GM23338 (cell line): ENCODE results near the gene ACTN2. TPM values are rescaled to one million over a fixed set of nuclear protein-coding genes. Genes with fewer than 3 reads are reported as not detected.

Experiments used
- ATAC-seq: fragments of 200-7000 bp; cut with Tn5 transposase; 3 replicates; pipeline ENCODE4 v1.9.1; 2020
- DNase-seq: peaks from one replicate; pipeline ENCODE4 v3.0.0-alpha.2; 2015; ENCODE audit warnings: low spot score
- H2AFZ ChIP-seq: fragments of 200-600 bp; sonication (generic); 2 replicates; pipeline ENCODE4 v1.8.0; 2016; ENCODE audit warnings: antibody characterized with exemption, mild to moderate bottlenecking, moderate library complexity
- H3F3A ChIP-seq: fragments of 200-600 bp; sonication (generic); replicated peaks from 2 replicates; pipeline ENCODE4 v1.8.0; 2017; ENCODE audit warnings: antibody characterized with exemption, mixed run types, low read depth
- H3K27ac ChIP-seq: fragments of 200-600 bp; sonication (generic); 2 replicates; pipeline ENCODE4 v1.6.1; 2016; ENCODE audit warnings: low read depth
- H3K27me3 ChIP-seq: fragments of 200-600 bp; sonication (generic); 2 replicates; pipeline ENCODE4 v1.8.0; 2016; ENCODE audit warnings: mild to moderate bottlenecking, mixed run types, moderate library complexity; ENCODE audit not compliant: insufficient read depth
- H3K36me3 ChIP-seq: fragments of 200-600 bp; sonication (generic); 2 replicates; pipeline ENCODE4 v1.8.0; 2016; ENCODE audit warnings: mild to moderate bottlenecking; ENCODE audit not compliant: insufficient read depth
- H3K4me1 ChIP-seq: fragments of 200-600 bp; sonication (generic); 2 replicates; pipeline ENCODE4 v1.8.0; 2016; ENCODE audit warnings: mild to moderate bottlenecking, moderate library complexity; ENCODE audit not compliant: insufficient read depth
- H3K4me2 ChIP-seq: fragments of 200-600 bp; sonication (generic); 2 replicates; pipeline ENCODE4 v1.7.1; 2017; ENCODE audit warnings: mixed run types
- H3K4me3 ChIP-seq: fragments of 200-600 bp; sonication (generic); 2 replicates; pipeline ENCODE4 v1.6.1; 2016; ENCODE audit warnings: mixed run types
- H3K79me2 ChIP-seq: fragments of 200-600 bp; sonication (generic); replicated peaks from 2 replicates; pipeline ENCODE4 v1.8.0; 2017; ENCODE audit warnings: mild to moderate bottlenecking; ENCODE audit not compliant: insufficient read depth
- H3K9me2 ChIP-seq: fragments of 200-600 bp; sonication (generic); 2 replicates; pipeline ENCODE4 v1.8.0; 2017; ENCODE audit not compliant: insufficient read depth
- H4K20me1 ChIP-seq: fragments of 200-600 bp; sonication (generic); replicated peaks from 2 replicates; pipeline ENCODE4 v1.8.0; 2017; ENCODE audit warnings: mild to moderate bottlenecking; ENCODE audit not compliant: insufficient read depth
- H3K27ac Mint-ChIP-seq: 2 replicates; pipeline ENCODE4 v1.8.0; 2020; ENCODE audit warnings: inconsistent platforms, mild to moderate bottlenecking, moderate library complexity, mixed read lengths
- H3K27me3 Mint-ChIP-seq: 3 replicates; pipeline ENCODE4 v1.8.0; 2022; ENCODE audit warnings: low read depth, mild to moderate bottlenecking, moderate library complexity, mixed read lengths, inconsistent platforms; ENCODE audit not compliant: insufficient read depth, poor library complexity
- H3K36me3 Mint-ChIP-seq: 3 replicates; pipeline ENCODE4 v1.8.0; 2021; ENCODE audit warnings: low read depth, mild to moderate bottlenecking, inconsistent platforms, moderate library complexity, mixed read lengths
- H3K4me1 Mint-ChIP-seq: 3 replicates; pipeline ENCODE4 v1.8.0; 2020; ENCODE audit warnings: mild to moderate bottlenecking, inconsistent platforms, mixed read lengths
- H3K4me3 Mint-ChIP-seq: 3 replicates; pipeline ENCODE4 v1.8.0; 2021; ENCODE audit warnings: moderate library complexity, mild to moderate bottlenecking, inconsistent platforms, mixed read lengths
- H3K9me3 Mint-ChIP-seq: 3 replicates; pipeline ENCODE4 v1.8.0; 2020; ENCODE audit warnings: moderate library complexity, mild to moderate bottlenecking, inconsistent platforms, mixed read lengths
- CTCF ChIP-seq, 2 experiments: fragments of 200-600 bp in 1 of 2; sonication (generic) in 1 of 2; conservative IDR thresholded peaks; 2 replicates each; pipeline versions ENCODE4 v1.5.1 to v1.6.1; 2016 to 2017; ENCODE audit warnings: antibody characterized with exemption in 2 of 2, low read depth in 2 of 2, mild to moderate bottlenecking in 2 of 2, moderate library complexity in 1 of 2
- EZH2 ChIP-seq: fragments of 200-600 bp; sonication (generic); IDR thresholded peaks from one replicate; pipeline ENCODE4 v1.8.0; 2017; ENCODE audit warnings: antibody characterized with exemption, mild to moderate bottlenecking, low read depth; ENCODE audit not compliant: unreplicated experiment
- JUNB ChIP-seq: IDR thresholded peaks from one replicate; pipeline ENCODE4 v1.6.1; 2016; ENCODE audit warnings: antibody characterized with exemption; ENCODE audit not compliant: unreplicated experiment
- NANOG ChIP-seq: IDR thresholded peaks from 2 replicates; pipeline ENCODE4 v1.6.1; 2016; ENCODE audit warnings: antibody characterized with exemption, borderline replicate concordance
- POLR2AphosphoS5 ChIP-seq: IDR thresholded peaks from 2 replicates; pipeline ENCODE4 v1.6.1; 2016; ENCODE audit warnings: antibody characterized with exemption, low read depth
- STAT1 ChIP-seq: IDR thresholded peaks from one replicate; pipeline ENCODE4 v1.6.1; 2016; ENCODE audit warnings: antibody characterized with exemption; ENCODE audit not compliant: unreplicated experiment
- ZNF462 ChIP-seq: fragments of 250-450 bp; sonication (Bioruptor Pico); IDR thresholded peaks from 2 replicates; pipeline ENCODE4 v1.5.0; 2020; ENCODE audit warnings: mild to moderate bottlenecking, moderate library complexity
- polyA plus RNA-seq: library from polyadenylated mRNA; unstranded; fragments of >200 nt; fragmentation: Nextera tagmentation; extraction: Ambion mirVana; gene quantifications from 2 replicates; pipeline ENCODE4 v1.2.1, GENCODE V29; 2016
- total RNA-seq: library from RNA; depleted of rRNA; stranded (reverse); fragments of >200 nt; shearing (Covaris generic); gene quantifications from 2 replicates; pipeline ENCODE4 v1.2.3, GENCODE V29; 2014

The ACTN2 gene
- total and polyA plus RNA-seq, 2 experiments from 2014 or later, result 1.9 to 2.8 TPM

GRCh38 chr1:236686815-236687160, 489 bp downstream of the ACTN2 start (continued):
- TF ChIP-seq ZNF462, result no peak
- no peak for TF ChIP-seq EZH2
- TF ChIP-seq STAT1, result no peak

GRCh38 chr1:236687273-236687672, 974 bp downstream of the ACTN2 start:
- peak overlapping the region; percentile 71 for H3K4me3 Mint-ChIP-seq
- H3K4me1 Mint-ChIP-seq, result peaks cover 13% of the 10 kb centered on the region
- H3K9me3 Mint-ChIP-seq, result peaks cover 12% of the 10 kb centered on the region
- H3K79me2 ChIP-seq, result no peaks in the 10 kb centered on the region
- no peaks in the 10 kb centered on the region for H3K9me2 ChIP-seq
- DNase-seq (peak; percentile 24), ATAC-seq (peak; percentile 24)
- H2AFZ ChIP-seq, result peak overlapping the region; percentile 96
- 0 out of 2 replicates have a peak, but pooled peaks cover 3% of the 10 kb centered on the region for H4K20me1 ChIP-seq
- H3K27ac Mint-ChIP-seq, result no peak overlapping the region
- H3K4me3 ChIP-seq, result peak overlapping the region; percentile 64
- H3K4me2 ChIP-seq, result peak overlapping the region; percentile 86
- no peak overlapping the region for H3K27ac ChIP-seq
- H3K36me3 ChIP-seq, result no peaks in the 10 kb centered on the region
- H3K4me1 ChIP-seq, result peaks cover 8% of the 10 kb centered on the region; the same call in 1 of the 2 replicates
- H3K36me3 Mint-ChIP-seq, result peaks cover 7% of the 10 kb centered on the region
- peaks cover 40% of the 10 kb centered on the region for H3K27me3 ChIP-seq
- peaks cover 27% of the 10 kb centered on the region for H3K27me3 Mint-ChIP-seq
- H3F3A ChIP-seq, result peaks cover 4% of the 10 kb centered on the region
- TF ChIP-seq ZNF462 (no peak), CTCF (conservative IDR thresholded peaks at IDR 0.05; ENCODE audit: low read depth in 2 of 2) (no peak), JUNB (no peak), POLR2AphosphoS5 (no peak), NANOG (no peak)
